Measurements from ENCODE around the gene NOTUM.

- TF ChIP-seq CTCF (conservative IDR thresholded peaks at IDR 0.05; ENCODE audit: low read depth, low read length) (no peak), EZH2 (IDR thresholded peaks at IDR 0.05; ENCODE audit: borderline replicate concordance, low read depth, low read length, poor library complexity, severe bottlenecking) (no peak)
Measured at GRCh38 chr17:81994593-81995462, 33.8 kb upstream of the NOTUM start.

Data from A673 (cell line).